ENCODE measurements around the gene NFASC.

GRCh38 chr1:204874274-204874673 lies 3.6 kb downstream of the NFASC start:
- TF ChIP-seq, protein P1, sequence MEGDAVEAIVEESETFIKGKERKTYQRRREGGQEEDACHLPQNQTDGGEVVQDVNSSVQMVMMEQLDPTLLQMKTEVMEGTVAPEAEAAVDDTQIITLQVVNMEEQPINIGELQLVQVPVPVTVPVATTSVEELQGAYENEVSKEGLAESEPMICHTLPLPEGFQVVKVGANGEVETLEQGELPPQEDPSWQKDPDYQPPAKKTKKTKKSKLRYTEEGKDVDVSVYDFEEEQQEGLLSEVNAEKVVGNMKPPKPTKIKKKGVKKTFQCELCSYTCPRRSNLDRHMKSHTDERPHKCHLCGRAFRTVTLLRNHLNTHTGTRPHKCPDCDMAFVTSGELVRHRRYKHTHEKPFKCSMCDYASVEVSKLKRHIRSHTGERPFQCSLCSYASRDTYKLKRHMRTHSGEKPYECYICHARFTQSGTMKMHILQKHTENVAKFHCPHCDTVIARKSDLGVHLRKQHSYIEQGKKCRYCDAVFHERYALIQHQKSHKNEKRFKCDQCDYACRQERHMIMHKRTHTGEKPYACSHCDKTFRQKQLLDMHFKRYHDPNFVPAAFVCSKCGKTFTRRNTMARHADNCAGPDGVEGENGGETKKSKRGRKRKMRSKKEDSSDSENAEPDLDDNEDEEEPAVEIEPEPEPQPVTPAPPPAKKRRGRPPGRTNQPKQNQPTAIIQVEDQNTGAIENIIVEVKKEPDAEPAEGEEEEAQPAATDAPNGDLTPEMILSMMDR (IDR thresholded peaks at IDR 0.05; ENCODE audit: low read depth, low read length, poor library complexity, severe bottlenecking) = no peak
- TF ChIP-seq EZH2phosphoT487 (IDR thresholded peaks at IDR 0.05; ENCODE audit: borderline replicate concordance, low read length) = no peak
